GM19328 (cell line): ENCODE results near the gene TNC.

Experiments
- ATAC-seq: cut with Tn5 transposase; IDR thresholded peaks from one replicate; pipeline ENCODE4 v1.9.1; 2021; ENCODE audit warnings: mild to moderate bottlenecking, moderate library complexity; ENCODE audit not compliant: unreplicated experiment

Gene TNC

DNA sequence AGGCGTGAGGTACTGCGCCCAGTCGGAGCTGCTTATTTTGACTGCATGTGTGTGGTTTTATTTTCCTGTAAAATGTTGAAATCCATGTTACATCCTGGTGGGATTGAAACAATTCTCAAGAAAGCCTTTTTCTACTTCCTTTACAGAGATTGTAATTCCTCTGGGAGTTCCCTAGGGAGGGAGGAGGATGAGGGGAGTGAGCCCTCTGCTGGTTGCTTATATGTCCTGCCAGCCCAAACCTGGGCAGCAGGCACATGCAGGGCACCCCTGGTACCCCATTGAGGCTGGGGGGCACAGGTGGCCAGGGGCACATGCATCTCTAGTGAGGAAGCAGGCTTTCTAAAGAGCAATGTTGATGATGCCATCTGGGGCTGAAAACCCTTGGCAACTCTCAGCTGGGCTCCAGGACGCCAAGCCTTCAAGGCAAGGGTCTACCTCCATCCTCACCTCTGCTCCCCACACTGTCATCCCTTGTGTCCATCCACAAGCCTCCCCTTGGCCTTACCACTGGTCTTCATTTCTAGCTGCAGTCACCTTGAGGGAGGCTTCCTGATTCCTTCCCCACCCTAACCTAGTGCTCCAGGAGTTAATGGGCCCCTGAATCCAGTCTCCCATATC, 102.8 kb downstream of the TNC start:
- no peak for ATAC-seq

DNA sequence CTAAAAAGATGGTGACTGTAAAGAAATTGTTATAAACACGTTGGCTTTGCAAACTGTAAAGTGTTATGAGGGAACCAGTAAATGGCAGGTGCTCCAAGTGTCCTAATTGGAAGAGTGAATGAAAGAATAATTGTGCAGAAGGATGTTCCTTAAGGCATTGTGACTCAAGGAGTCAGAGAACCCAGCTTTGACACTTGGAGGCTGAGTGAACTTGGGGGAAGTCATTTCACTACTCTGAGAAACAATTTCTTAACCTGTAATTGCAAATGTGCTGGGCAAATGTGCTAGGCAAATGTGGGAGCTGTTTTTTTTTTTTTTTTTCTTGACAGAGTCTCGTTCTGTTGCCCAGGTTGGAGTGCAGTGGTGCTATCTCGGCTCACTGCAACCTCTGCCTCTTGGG, 103.5 kb downstream of the TNC start:
- no peak for ATAC-seq

DNA sequence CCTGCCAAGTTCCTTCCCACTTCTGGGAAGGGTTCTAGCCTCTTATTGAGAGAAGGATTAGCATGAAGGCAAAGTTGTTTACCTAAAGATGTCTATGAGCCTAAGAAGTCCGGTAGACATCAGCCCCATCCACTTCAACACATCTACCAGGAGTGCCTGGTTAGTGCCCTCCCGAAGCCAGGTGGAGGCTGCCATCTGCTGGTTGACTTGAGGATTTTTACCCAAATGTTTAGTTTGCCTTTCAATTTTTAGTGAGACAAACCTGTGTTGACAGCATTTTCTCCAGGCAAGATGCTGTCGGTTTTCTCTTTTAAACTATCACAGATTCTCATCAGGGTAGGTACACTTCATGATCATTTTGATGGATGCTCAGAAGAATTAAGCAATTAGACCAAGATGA, 104.0 kb downstream of the TNC start:
- ATAC-seq, result no peak

DNA sequence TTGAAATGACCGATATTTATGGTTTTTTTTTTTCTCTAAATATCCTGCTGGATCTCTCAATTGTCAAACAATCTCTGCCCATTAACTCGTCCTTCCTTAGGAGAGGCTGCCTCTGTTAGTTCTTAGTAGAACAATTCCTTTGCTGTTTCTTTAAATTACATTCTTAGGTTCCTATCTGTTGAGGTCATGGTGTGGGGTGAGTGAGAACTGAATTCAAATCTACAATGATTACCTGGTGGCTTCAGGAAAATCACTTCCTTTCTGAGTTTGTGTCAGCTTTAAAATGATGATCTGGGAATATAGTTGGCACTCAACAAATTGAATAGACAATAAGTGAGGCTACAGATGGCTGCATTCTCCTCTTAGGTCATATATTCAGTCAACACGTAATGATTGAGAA, 105.5 kb downstream of the TNC start:
- ATAC-seq, result no peak

DNA sequence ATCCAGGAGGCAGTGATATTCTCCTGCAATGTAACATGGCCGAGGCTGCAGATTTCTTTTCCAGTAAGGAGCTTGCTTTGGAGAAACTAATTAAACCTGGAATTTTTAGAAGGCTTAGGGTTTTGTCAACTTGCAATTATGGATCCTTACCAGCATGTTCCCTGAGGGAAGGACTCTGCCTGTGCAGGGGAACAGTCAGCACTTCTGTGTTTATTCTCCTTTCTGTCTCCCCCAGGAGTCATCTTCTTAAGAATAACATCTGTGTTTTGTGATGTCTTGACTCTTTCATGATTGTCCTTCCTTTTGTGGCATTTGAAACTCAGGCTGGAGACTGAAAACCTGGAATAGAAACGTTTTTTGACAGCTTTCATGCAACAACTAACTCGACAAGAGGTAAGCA, 107.1 kb downstream of the TNC start:
- ATAC-seq, result no peak

DNA sequence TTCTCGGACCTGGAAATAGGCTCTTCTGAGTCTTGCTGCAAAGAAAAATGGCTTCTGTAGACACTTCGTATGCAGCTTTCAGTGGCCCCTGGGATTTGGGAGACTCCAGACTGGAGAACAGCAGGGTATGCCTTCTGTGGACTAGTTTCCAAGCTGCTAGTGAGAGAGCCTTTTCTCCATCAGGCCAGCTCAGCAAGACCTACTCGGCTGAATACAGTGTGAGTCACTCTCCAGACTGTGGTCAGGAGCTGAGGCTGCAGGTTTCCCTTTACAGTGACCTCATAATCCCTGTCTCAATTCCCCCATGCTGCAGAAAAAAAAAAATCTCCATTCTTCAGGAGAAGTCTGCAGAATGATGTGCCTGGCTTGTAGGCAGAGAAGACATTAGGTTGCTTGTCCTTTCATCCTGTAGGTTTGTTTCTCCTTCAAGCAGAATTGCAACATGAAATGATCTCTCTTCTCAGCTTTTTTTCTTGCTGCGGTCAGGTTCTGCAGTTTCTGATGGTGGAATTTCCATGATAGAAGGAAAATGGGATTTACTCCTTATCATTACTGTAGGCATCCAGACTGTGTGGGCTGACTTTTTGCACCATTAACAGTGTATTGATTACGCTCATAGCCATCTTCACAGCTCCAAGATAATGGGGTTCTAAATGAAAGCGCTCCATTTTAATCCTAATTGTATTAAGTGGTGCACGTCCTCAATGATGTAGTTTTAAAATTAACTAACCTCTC, 109.3 kb downstream of the TNC start:
- no peak for ATAC-seq

DNA sequence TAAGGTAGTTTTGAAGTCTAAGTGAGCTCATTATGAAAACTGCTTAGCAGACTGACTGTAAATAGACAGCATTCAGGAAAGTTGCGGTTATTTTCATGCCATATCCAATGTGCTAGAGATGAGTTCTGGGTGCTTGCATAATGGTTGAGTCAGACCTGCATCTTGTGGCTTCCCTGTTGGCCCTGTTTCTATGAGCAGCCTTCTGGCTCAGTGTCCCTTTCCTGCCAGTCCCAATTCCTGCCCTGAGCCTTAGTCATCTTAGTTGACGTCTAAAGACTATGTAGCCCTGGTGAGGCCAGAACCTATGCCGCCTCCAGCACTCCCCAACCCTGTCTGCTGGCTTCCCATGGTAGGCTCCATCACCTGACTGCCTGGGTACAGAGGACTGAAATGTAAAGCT, 111.3 kb downstream of the TNC start:
- ATAC-seq, result no peak

DNA sequence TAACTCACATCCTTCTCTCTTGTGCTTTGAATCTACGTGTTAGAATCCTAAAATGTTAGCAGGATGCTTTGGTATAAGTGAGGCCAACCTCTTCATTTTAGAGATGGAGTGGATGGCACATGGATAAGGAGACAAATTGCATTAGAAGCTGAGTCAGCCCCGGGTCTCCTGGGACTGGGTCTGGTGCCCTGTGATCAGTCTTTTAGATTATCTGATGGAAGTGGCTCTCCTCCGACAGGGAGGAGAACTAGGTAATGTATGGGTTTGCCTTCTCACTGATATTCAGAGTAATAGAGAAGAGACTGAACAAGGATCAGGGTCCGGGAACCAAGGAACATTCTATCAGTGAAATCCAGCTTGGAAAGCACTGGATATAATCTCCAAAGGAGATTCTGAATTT, 112.6 kb downstream of the TNC start:
- ATAC-seq, result no peak

DNA sequence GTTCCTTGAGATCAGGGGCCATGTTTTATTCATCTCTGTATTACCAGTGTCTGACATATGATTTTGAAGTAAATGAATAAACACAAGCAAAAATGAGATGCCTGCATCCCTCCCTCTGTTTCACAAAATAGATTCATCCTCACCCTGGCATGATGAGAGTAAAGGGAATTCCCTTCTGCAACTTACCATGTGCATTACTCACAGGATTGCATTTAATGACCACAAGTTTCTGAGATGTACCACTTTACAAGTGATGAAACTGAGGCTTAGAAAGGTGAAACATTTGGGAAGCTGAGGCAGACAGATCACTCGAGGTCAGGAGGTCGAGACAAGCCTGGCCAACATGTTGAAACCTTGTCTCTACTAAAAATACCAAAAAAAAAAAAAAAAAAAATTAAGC, 113.4 kb downstream of the TNC start:
- no peak for ATAC-seq

DNA sequence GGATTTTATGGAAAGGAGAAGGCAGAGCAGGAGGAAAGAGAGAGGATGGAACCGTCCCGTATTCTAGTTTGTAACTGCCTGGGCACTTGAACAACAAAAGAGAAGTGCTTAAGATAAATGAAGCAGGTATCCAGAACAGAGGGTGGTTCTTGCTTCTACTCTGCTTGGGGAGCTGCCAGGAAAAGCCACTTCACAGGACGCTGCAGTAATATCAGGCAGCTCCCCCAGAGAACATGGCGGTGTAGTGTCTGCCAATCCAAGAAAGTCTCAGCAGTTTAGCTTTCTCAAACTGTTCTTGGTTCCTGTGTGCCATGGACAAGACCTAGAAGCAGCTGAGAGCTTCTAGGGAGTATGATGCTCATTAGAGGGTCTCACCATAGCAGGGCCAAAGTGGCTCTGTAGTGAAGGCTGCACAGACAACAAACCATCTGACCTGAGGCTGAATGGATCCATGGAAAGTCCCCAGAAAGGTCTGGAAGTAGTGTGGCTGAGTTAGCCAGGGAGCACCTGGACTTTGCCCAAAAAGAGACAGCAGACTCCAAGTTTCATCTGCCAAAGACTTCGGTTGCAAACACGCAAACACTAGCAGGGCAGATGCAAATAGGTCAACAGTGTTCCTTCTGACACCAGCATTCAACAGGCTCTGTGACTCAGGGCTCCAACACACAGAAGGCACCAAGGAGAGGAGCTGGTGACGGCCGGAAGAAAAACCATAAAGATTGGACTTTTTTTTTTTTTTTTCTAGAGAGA, 115.4 kb downstream of the TNC start:
- ATAC-seq, result no peak

DNA sequence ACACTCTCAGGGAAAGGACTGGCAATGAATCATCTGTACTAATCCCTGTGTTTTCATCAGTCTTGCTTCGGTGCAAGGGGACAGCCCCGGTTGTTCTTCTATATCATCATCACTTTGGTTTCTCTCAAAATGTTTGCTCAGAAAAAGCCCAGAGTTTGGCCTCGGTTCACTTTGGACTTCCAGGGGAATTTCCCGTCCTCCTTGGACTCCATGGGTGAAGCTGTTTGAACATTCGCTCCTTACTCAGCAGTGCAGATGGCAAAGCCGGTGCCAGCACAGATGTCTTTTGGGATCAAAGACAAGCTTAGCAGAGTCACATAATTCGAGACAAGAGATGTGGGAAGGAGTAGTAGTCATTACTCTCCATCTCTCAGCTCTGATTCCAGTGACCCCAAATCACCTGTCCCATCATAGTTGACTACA, 117.7 kb downstream of the TNC start:
- ATAC-seq, result no peak

DNA sequence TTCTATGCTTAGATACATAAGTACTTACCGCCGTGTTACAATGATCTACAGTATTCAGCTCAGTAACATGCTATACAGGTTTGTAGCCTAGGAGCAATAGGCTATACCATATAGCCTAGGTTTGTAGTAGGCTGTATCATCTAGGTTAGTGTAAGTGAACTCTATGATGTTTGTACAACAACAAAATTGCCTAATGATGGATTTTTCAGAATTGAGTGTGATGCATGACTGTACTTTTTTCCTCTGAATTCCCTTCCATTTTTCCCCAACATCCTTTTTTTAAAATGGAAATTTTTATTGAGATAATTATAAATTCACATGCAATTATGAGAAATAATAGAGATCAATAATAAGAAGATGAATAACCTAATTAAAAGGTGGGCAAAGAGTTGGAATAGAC, 119.6 kb downstream of the TNC start:
- ATAC-seq, result no peak

DNA sequence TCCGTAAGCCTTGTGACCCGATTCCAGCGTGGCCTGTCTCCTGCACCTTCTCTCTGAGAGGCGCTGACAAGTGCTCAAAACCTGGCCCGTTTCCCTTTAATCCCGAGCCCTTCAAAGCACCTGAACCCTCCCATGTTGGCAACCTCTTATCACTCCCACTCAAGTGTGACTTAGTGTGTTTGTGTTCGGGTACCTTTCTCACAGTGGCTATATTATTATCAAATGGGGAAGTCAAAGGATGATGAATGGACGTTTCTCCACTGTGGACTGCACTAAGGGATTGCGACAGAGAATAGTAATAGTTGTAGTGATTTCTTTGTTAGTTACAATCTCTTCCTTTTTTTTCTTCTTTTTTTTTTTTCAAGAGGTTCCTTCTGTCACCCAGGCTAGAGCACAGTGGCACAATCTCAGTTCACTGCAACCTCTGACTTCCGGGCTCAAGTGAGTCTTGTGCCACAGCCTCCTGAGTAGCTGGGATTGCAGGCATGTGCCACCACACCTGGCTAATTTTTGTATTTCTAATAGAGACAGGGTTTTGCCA, 122.2 kb downstream of the TNC start:
- no peak for ATAC-seq

DNA sequence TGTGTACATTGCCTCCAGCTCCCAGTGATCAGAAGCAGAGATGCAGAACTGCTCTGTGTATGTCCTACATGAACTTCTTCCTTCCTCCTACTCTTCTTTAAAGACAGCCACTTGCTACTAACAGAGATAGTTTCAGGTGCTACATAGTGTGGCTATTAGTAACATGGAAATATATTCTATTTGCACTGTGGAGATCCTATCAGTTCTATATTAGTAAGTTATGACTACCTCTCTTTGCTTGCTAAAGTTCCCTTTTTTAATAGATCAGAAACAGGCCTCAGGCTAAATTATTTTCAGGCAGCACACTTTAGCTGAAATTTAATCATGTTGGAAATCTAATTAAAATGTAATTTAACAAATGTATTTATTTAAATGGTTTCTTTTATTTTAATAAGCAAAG, 123.2 kb downstream of the TNC start:
- ATAC-seq, result no peak

DNA sequence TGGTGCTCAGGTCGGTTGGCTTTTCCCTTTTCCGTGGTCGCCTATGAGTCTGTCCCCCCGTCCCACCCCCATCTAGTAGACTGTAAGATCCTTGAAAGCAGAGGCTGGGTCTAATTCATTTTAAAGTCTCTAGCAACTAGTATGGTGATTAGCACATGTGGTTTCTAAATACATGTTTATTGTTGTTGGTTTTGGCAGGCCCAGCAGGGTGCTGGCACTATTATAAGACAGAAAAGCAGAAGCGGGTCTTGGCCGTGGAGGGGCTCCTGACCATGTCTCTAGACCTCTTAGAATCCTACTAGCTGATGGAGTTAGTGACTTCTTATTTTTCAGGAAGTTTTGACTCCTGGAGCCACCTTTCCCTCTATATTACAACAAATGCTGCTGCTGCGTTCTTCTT, 126.1 kb downstream of the TNC start:
- no peak for ATAC-seq

DNA sequence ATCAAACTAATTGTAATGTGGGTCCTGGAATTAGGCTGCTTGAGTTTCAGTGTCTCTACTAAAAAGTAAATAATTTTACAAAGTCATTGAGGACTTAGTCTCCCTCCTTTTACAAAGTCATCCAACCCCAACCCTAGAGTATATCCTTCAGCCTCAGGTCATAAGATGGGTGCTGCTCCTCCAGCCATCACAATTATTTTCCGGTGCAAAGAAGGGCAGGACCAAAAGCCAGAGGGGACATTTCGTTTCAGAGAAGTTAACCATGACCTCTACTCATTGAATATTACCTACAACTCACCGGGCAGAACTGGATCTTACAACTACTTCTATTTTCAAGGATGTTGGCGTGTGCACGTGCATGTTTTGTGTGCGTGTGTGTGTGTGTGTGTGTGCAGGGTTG, 127.1 kb downstream of the TNC start:
- ATAC-seq, result no peak

DNA sequence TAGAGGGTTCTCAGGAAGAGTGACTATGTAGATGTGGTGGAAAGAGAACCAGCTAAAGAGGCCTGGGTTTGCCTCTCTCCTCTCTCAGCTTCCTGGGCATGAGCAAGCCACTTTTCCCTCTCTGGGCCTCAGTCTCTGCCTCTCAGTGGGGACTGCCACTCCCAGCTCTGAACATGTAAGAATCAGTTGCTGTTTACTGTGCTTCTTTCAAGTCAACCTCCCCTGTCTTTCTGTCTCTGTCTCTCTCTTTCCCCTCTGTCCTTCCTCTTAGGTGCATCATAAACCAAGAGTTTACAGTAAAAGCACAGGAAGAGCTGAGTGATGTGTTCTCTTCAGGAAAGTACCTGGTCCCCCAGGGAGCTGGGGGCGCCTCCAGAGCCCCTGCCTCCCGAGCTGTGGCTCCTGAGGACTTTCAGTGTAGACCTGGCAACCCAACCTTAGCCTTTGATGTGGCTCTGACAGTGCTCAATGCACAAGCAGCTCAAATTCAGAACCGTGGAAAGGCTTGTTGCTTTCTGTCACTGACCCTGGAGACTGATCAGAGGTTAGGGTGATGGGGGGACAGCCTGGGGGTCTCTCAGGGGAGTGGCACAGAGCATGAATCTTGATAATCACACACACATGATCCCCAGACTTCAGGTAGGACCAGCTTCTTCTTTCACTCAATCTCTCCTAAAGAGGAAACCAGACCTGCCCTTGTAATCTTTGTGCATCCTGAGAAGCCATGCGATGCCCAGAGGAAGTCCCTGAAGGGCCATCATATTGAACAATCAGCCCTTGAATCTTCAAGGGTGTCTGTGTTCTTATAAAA, 128.2 kb downstream of the TNC start:
- ATAC-seq, result no peak

DNA sequence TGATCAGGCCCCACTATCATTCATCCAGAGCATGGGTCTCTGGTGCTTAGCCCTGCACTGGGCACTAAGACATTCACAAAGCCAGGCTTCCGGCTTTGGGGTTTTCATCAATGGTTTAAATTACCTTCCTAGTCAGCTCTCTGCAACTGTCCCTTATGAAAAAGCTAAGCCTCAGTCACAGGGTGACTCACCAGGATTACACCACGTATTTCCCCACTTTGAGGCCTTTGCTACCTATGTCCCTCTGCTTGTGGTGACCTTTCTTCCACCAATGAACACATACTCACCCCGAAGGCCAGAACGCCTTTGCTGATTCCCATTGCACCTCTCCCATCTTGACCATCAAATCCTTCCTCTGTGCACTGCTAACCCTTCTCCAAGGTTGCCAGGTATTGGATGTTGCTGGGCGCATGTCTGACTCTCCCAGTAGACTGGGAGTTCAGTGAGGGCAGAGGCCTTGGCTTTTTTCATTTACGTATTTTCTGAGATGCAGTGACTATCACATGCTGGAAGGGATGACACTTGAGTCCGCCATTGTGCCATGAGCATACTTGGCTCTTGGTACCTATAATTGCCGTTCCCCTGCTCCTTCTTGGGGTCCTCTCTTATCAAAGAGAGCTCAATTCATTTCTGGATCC, 128.9 kb downstream of the TNC start:
- no peak for ATAC-seq

DNA sequence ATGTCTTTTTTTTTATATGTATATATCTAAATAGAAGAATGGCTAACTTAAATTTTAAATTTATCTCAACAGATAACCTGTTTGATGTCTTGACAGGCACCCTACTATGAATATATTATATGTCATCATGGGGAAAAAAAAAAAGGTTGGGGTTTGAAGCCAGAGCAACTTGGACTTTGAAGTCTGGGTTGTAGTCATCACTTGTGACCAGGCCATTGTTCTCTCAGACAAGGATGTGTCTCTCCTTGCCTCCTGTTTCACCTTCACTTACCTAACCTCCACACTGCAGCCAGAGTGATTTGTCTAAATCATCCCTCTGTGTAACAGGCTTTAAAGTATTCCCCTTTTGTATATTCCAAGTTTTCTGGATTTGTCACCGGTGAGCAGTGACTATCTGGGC, 130.8 kb downstream of the TNC start:
- no peak for ATAC-seq

DNA sequence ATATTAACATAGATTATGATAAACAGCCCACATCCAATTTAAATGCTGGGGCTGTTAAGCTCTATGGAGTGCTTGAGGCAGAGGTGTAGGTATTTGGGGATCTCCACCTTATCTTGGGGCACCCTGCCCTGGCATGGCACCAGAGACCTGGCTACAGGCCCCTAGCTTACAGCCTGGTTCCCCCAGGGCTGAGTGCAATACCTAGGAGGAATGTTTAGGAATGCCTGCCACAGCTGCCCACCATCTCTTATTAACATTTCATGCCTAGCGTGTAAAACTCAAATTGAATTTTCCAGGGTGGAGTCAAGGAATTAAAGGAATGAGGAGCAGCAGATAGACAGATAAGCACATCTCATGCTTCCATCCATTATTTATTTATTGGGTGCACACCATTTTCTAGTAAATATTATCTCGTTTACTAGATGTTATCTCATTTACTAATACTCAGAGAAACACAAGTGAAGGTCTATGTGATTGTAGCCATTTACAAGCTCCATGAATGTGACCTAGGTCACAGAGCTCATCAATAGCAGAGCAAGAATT, 131.9 kb downstream of the TNC start:
- ATAC-seq, result no peak
